ENCODE data around the gene CACNB3.
"Not testable (repeated sequence)": the region's sequence is repeated elsewhere in the genome, so short reads cannot be mapped to it uniquely, and the experiment has no call there.

Gene CACNB3

GRCh38 chr12:48851883-48852733 lies 33.8 kb downstream of the CACNB3 start, which contains the start of gene DDX23:
TSS of gene DDX23 (minus strand) at chr12:48852163. CDS start at chr12:48845782, 6,381 bp downstream.
- peak within 1 kb of the TSS; percentile 67 to 91 for H3K4me3 ChIP-seq (ENCODE audit: low read depth in 1 of 2, low read length in 2 of 2)
- H3K4me1 ChIP-seq (ENCODE audit: insufficient read depth, low read length) = peaks cover 18% of the 10 kb centered on the region
- H3K27me3 ChIP-seq (ENCODE audit: control insufficient read depth in 1 of 2, insufficient read depth in 2 of 2, low read length in 2 of 2) = no peaks in the 10 kb centered on the region
- no peaks in the 10 kb centered on the region for H3K36me3 ChIP-seq (ENCODE audit: insufficient read depth, low read length)
- no peaks in the 10 kb centered on the region for H3K9me3 ChIP-seq (ENCODE audit: low read length)
- H3K9ac ChIP-seq (ENCODE audit: low read length) = peak within 1 kb of the TSS; percentile 82
- H3K27ac ChIP-seq (ENCODE audit: low read depth, low read length) = peak within 1 kb of the TSS; percentile 89

GRCh38 chr12:48852734-48853688 lies 34.7 kb downstream of the CACNB3 start:
- Histone ChIP-seq H3K4me3 (ENCODE audit: low read depth in 1 of 2, low read length in 2 of 2) (peak overlapping the region; percentile 5 to 91), H3K4me1 (ENCODE audit: insufficient read depth, low read length) (peaks cover 18% of the 10 kb centered on the region), H3K27ac (ENCODE audit: low read depth, low read length) (peak overlapping the region; percentile 50), H3K27me3 (ENCODE audit: control insufficient read depth in 1 of 2, insufficient read depth in 2 of 2, low read length in 2 of 2) (no peaks in the 10 kb centered on the region), H3K9me3 (ENCODE audit: low read length) (no peaks in the 10 kb centered on the region), H3K36me3 (ENCODE audit: insufficient read depth, low read length) (no peaks in the 10 kb centered on the region), H3K9ac (ENCODE audit: low read length) (peak overlapping the region; percentile 66)

- Histone ChIP-seq H3K9me3 (ENCODE audit: low read length) (no peaks in the 10 kb centered on the region), H3K36me3 (ENCODE audit: insufficient read depth, low read length) (no peaks in the 10 kb centered on the region), H3K27ac (ENCODE audit: low read depth, low read length) (no peak overlapping the region), H3K27me3 (ENCODE audit: control insufficient read depth in 1 of 2, insufficient read depth in 2 of 2, low read length in 2 of 2) (no peaks in the 10 kb centered on the region), H3K4me3 (ENCODE audit: low read depth in 1 of 2, low read length in 2 of 2) (no peak overlapping the region), H3K4me1 (ENCODE audit: insufficient read depth, low read length) (peaks cover 18% of the 10 kb centered on the region), H3K9ac (ENCODE audit: low read length) (no peak overlapping the region)
Measured at GRCh38 chr12:48854488-48854887, 36.2 kb downstream of the CACNB3 start.

GRCh38 chr12:48854932-48855331 lies 36.6 kb downstream of the CACNB3 start:
- H3K27ac ChIP-seq (ENCODE audit: low read depth, low read length); H3K4me3 ChIP-seq (ENCODE audit: low read depth in 1 of 2, low read length in 2 of 2); H3K36me3 ChIP-seq (ENCODE audit: insufficient read depth, low read length); H3K9ac ChIP-seq (ENCODE audit: low read length); H3K27me3 ChIP-seq (ENCODE audit: control insufficient read depth in 1 of 2, insufficient read depth in 2 of 2, low read length in 2 of 2); H3K9me3 ChIP-seq (ENCODE audit: low read length): not testable (repeated sequence)
- H3K4me1 ChIP-seq (ENCODE audit: insufficient read depth, low read length) = peaks cover 18% of the 10 kb centered on the region

GRCh38 chr12:48856379-48856778 lies 38.1 kb downstream of the CACNB3 start:
- Histone ChIP-seq H3K4me3 (ENCODE audit: low read depth in 1 of 2, low read length in 2 of 2) (no peak overlapping the region), H3K27ac (ENCODE audit: low read depth, low read length) (no peak overlapping the region), H3K36me3 (ENCODE audit: insufficient read depth, low read length) (no peaks in the 10 kb centered on the region), H3K9ac (ENCODE audit: low read length) (no peak overlapping the region), H3K4me1 (ENCODE audit: insufficient read depth, low read length) (peaks cover 8% of the 10 kb centered on the region), H3K9me3 (ENCODE audit: low read length) (no peaks in the 10 kb centered on the region), H3K27me3 (ENCODE audit: control insufficient read depth in 1 of 2, insufficient read depth in 2 of 2, low read length in 2 of 2) (no peaks in the 10 kb centered on the region)

- Histone ChIP-seq H3K36me3 (ENCODE audit: insufficient read depth, low read length) (no peaks in the 10 kb centered on the region), H3K27ac (ENCODE audit: low read depth, low read length) (no peak overlapping the region), H3K9me3 (ENCODE audit: low read length) (no peaks in the 10 kb centered on the region), H3K9ac (ENCODE audit: low read length) (no peak overlapping the region), H3K27me3 (ENCODE audit: control insufficient read depth in 1 of 2, insufficient read depth in 2 of 2, low read length in 2 of 2) (no peaks in the 10 kb centered on the region), H3K4me3 (ENCODE audit: low read depth in 1 of 2, low read length in 2 of 2) (no peak overlapping the region), H3K4me1 (ENCODE audit: insufficient read depth, low read length) (peaks cover 7% of the 10 kb centered on the region)
Measured at GRCh38 chr12:48857278-48857994, 39.1 kb downstream of the CACNB3 start.

- no peak overlapping the region for H3K9ac ChIP-seq (ENCODE audit: low read length)
- no peaks in the 10 kb centered on the region for H3K9me3 ChIP-seq (ENCODE audit: low read length)
- H3K27ac ChIP-seq (ENCODE audit: low read depth, low read length) = no peak overlapping the region
- no peaks in the 10 kb centered on the region for H3K27me3 ChIP-seq (ENCODE audit: control insufficient read depth in 1 of 2, insufficient read depth in 2 of 2, low read length in 2 of 2)
- H3K36me3 ChIP-seq (ENCODE audit: insufficient read depth, low read length) = no peaks in the 10 kb centered on the region
- no peak overlapping the region for H3K4me3 ChIP-seq (ENCODE audit: low read depth in 1 of 2, low read length in 2 of 2)
- peaks cover under 1% of the 10 kb centered on the region for H3K4me1 ChIP-seq (ENCODE audit: insufficient read depth, low read length)
Measured at GRCh38 chr12:48858043-48858442, 39.7 kb downstream of the CACNB3 start.

GRCh38 chr12:48859607-48860006 lies 41.3 kb downstream of the CACNB3 start:
- Histone ChIP-seq H3K4me1 (ENCODE audit: insufficient read depth, low read length) (no peaks in the 10 kb centered on the region), H3K4me3 (ENCODE audit: low read depth in 1 of 2, low read length in 2 of 2) (no peak overlapping the region), H3K27me3 (ENCODE audit: control insufficient read depth in 1 of 2, insufficient read depth in 2 of 2, low read length in 2 of 2) (peaks cover 0 to 8% of the 10 kb centered on the region in 2 donors), H3K9ac (ENCODE audit: low read length) (no peak overlapping the region), H3K27ac (ENCODE audit: low read depth, low read length) (no peak overlapping the region), H3K9me3 (ENCODE audit: low read length) (no peaks in the 10 kb centered on the region), H3K36me3 (ENCODE audit: insufficient read depth, low read length) (no peaks in the 10 kb centered on the region)

GRCh38 chr12:48860236-48860635 lies 41.9 kb downstream of the CACNB3 start:
- not testable (repeated sequence) for H3K4me3 ChIP-seq (ENCODE audit: low read depth in 1 of 2, low read length in 2 of 2); H3K36me3 ChIP-seq (ENCODE audit: insufficient read depth, low read length); H3K27ac ChIP-seq (ENCODE audit: low read depth, low read length); H3K9me3 ChIP-seq (ENCODE audit: low read length); H3K4me1 ChIP-seq (ENCODE audit: insufficient read depth, low read length); H3K9ac ChIP-seq (ENCODE audit: low read length)
- peaks cover 0 to 10% of the 10 kb centered on the region in 2 donors for H3K27me3 ChIP-seq (ENCODE audit: control insufficient read depth in 1 of 2, insufficient read depth in 2 of 2, low read length in 2 of 2)

- Histone ChIP-seq H3K9ac (ENCODE audit: low read length) (no peak overlapping the region), H3K4me1 (ENCODE audit: insufficient read depth, low read length) (peaks cover 10% of the 10 kb centered on the region), H3K4me3 (ENCODE audit: low read depth in 1 of 2, low read length in 2 of 2) (no peak overlapping the region), H3K36me3 (ENCODE audit: insufficient read depth, low read length) (no peaks in the 10 kb centered on the region), H3K27me3 (ENCODE audit: control insufficient read depth in 1 of 2, insufficient read depth in 2 of 2, low read length in 2 of 2) (peaks cover 0 to 10% of the 10 kb centered on the region in 2 donors), H3K27ac (ENCODE audit: low read depth, low read length) (no peak overlapping the region), H3K9me3 (ENCODE audit: low read length) (no peaks in the 10 kb centered on the region)
Measured at GRCh38 chr12:48861111-48861510, 42.8 kb downstream of the CACNB3 start.

GRCh38 chr12:48862760-48863159 lies 44.5 kb downstream of the CACNB3 start:
- Histone ChIP-seq H3K27me3 (ENCODE audit: control insufficient read depth in 1 of 2, insufficient read depth in 2 of 2, low read length in 2 of 2) (peaks cover 0 to 10% of the 10 kb centered on the region in 2 donors), H3K36me3 (ENCODE audit: insufficient read depth, low read length) (no peaks in the 10 kb centered on the region), H3K9me3 (ENCODE audit: low read length) (no peaks in the 10 kb centered on the region), H3K9ac (ENCODE audit: low read length) (no peak overlapping the region), H3K4me3 (ENCODE audit: low read depth in 1 of 2, low read length in 2 of 2) (no peak overlapping the region), H3K27ac (ENCODE audit: low read depth, low read length) (no peak overlapping the region), H3K4me1 (ENCODE audit: insufficient read depth, low read length) (peaks cover 10% of the 10 kb centered on the region)
